GM06990 (cell line): ENCODE measurements around the gene CEP192.
A peak's percentile ranks its signal among the peaks of the same experiment; 100 is the strongest.

ENCODE experiments used
- DNase-seq: peaks from one replicate; pipeline ENCODE4 v3.0.0-alpha.2; 2011; ENCODE audit not compliant: insufficient read length; ENCODE audit errors: extremely low read depth
- H3K27me3 ChIP-seq: replicated peaks from 2 replicates; pipeline ENCODE4 v1.6.0; 2011; ENCODE audit warnings: low read length; ENCODE audit not compliant: control insufficient read depth, insufficient read depth
- H3K36me3 ChIP-seq: 2 replicates; pipeline ENCODE4 v1.5.1; 2011; ENCODE audit warnings: low read length; ENCODE audit not compliant: control insufficient read depth, insufficient read depth
- H3K4me3 ChIP-seq: replicated peaks from 2 replicates; pipeline ENCODE4 v1.5.1; 2011; ENCODE audit warnings: low read depth, mild to moderate bottlenecking, control low read depth, low read length
- TF ChIP-seq, protein P1 (sequence below): IDR thresholded peaks from 2 replicates; pipeline ENCODE4 v1.5.1; 2011; ENCODE audit warnings: low read length, control low read depth, mild to moderate bottlenecking, inconsistent platforms; ENCODE audit not compliant: insufficient read depth, poor library complexity, severe bottlenecking

The CEP192 gene

DNA sequence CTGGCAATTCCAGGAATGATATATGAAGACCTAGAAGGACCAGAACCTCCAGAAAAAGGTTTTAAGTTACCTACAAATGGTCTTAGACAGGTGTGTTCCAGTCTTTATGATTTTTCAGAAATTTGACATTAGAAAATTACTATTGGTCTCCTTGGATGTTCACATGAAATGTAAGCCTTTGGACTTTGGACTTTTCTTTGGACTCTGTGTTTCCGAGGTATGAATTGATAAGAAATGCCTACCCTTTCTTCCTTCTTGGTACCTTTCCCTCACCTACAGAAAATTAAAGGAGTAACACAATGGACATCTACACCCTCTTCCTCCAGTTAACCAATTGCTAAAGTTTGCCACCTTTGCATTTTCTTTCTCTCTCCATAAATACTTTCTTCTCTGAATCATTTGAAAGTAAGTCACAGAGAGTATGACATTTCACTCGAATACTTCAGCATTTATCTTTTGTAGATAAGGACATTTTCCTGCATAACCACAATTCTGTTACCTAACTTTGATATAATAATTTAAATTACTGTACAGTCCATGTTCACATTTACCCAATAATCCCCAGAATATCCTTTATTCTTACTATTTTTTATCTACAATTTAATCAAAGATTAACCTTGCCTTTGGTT, 26.2 kb downstream of the CEP192 start:
- Histone ChIP-seq H3K4me3 (no peak overlapping the region), H3K27me3 (no peaks in the 10 kb centered on the region), H3K36me3 (peaks cover 15% of the 10 kb centered on the region)
- no peak for DNase-seq
- TF ChIP-seq, protein P1, sequence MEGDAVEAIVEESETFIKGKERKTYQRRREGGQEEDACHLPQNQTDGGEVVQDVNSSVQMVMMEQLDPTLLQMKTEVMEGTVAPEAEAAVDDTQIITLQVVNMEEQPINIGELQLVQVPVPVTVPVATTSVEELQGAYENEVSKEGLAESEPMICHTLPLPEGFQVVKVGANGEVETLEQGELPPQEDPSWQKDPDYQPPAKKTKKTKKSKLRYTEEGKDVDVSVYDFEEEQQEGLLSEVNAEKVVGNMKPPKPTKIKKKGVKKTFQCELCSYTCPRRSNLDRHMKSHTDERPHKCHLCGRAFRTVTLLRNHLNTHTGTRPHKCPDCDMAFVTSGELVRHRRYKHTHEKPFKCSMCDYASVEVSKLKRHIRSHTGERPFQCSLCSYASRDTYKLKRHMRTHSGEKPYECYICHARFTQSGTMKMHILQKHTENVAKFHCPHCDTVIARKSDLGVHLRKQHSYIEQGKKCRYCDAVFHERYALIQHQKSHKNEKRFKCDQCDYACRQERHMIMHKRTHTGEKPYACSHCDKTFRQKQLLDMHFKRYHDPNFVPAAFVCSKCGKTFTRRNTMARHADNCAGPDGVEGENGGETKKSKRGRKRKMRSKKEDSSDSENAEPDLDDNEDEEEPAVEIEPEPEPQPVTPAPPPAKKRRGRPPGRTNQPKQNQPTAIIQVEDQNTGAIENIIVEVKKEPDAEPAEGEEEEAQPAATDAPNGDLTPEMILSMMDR: no peak

DNA sequence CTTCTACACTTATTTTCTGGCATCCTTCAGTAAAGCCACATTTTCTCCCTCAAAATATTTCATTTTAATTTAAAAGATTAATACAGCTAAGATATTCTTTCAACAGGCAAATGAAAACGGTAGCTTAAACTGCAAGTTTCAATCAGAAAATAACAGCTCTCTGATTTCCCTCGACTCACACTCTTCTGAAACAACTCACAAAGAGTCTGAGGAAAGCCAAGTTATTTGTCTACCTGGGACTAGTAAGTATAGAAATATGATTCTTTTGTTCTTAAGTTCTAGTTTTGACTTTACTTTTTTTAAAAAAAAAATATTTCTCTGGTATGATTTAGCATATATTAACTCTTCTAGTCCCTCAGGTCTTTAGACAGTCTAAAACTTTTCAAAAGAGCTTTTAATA, 27.2 kb downstream of the CEP192 start:
- no peak overlapping the region for H3K4me3 ChIP-seq
- H3K27me3 ChIP-seq: no peaks in the 10 kb centered on the region
- TF ChIP-seq, protein P1: no peak
- H3K36me3 ChIP-seq: peaks cover 11% of the 10 kb centered on the region
- DNase-seq: no peak

DNA sequence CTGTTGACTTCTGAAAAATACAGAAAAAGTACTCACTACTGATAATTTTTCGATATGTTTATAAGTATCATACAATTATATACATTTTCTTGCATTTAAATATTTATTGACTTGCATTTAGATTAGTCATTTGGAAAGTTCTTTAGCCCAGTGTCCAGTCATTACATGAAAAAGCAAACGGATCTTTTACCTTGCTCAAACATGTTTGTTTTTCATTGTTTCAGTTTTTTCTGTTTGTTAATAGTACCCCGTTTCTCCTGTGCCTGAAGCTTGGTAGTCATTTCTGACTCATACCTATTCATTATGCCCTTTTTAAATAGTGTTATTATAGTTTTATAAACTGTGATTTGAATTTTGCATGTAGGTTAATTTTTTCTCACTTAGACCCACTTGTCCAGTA, 28.1 kb downstream of the CEP192 start:
- Histone ChIP-seq H3K27me3 (no peaks in the 10 kb centered on the region), H3K36me3 (peaks cover 8% of the 10 kb centered on the region), H3K4me3 (no peak overlapping the region)
- TF ChIP-seq, protein P1: no peak
- DNase-seq: peak; percentile 40

DNA sequence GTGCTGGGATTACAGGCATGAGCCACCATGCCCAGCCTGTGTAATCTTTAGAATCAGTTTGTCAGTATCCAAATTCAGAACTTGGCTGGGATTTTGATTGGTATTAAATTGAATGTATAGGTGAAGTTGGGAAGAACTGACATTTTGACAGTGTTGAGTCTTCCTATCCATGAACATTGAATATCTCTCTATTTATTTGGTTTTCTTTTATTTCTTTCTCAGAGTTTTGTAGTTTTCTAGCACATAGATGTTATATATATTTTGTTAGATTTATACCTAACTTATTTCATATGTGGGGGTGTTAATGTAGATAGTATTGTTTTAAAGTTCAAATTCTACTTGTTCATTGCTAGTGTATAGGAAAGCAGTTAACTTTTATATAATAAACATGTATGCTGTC, 31.5 kb downstream of the CEP192 start:
- no peaks in the 10 kb centered on the region for H3K27me3 ChIP-seq
- H3K4me3 ChIP-seq: no peak overlapping the region
- no peak for DNase-seq
- H3K36me3 ChIP-seq: peaks cover 3% of the 10 kb centered on the region
- TF ChIP-seq, protein P1: no peak

DNA sequence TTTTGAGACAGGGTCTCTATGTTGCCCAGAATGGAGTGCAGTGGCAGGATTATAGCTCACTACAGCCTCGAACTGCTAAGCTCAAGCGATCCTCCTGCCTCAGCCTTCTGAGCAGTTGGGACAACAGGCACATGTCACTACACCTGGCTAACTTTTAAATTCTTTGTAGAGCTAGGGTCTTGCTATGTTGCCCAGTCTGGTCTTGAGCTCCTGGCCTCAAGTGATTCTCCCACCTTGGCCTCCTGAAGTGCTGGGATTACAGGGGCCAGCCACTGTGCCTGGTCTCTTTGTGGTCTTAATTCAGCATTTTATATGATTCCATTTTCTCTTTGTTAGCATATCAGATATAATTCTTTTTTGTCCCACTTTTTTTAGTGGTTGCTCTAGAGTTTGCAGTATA, 34.1 kb downstream of the CEP192 start:
- H3K27me3 ChIP-seq: no peaks in the 10 kb centered on the region
- TF ChIP-seq, protein P1: no peak
- no peak for DNase-seq
- no peak overlapping the region for H3K4me3 ChIP-seq
- peaks cover 5% of the 10 kb centered on the region for H3K36me3 ChIP-seq
